ENCODE results near the gene RPTOR.
A peak's percentile ranks its signal among the peaks of the same experiment; 100 is the strongest.

Gene RPTOR

GRCh38 chr17:80768936-80769335 is 224.3 kb downstream of the RPTOR start:
- Histone ChIP-seq H4K20me1 (ENCODE audit: insufficient read depth, low read length) (no peaks in the 10 kb centered on the region), H3K9me3 (ENCODE audit: insufficient read depth, low read length, severe bottlenecking) (no peaks in the 10 kb centered on the region), H3K4me3 (ENCODE audit: low read depth in 1 of 2, low read length in 2 of 2) (no peak overlapping the region), H3K4me2 (ENCODE audit: insufficient read depth, low read length) (no peak overlapping the region), H3K27ac (ENCODE audit: low read length) (peak overlapping the region; percentile 61), H3K79me2 (ENCODE audit: insufficient read depth, low read length) (peaks cover 55% of the 10 kb centered on the region), H3K9ac (ENCODE audit: low read depth, low read length) (no peak overlapping the region), H3K4me1 (ENCODE audit: insufficient read depth, low read length) (peaks cover 63% of the 10 kb centered on the region), H3K36me3 (ENCODE audit: insufficient read depth, low read length) (peaks cover 29% of the 10 kb centered on the region), H2AFZ (ENCODE audit: low read depth, low read length) (no peak overlapping the region), H3K27me3 (ENCODE audit: insufficient read depth, low read length, poor library complexity) (no peaks in the 10 kb centered on the region)
- TF ChIP-seq EZH2 (IDR thresholded peaks at IDR 0.05; ENCODE audit: borderline replicate concordance, low read depth, low read length, severe bottlenecking) (no peak), CTCF (IDR thresholded peaks at IDR 0.05; ENCODE audit: borderline replicate concordance, extremely low read depth, low read length, poor library complexity, severe bottlenecking) (no peak)
- ATAC-seq (ENCODE audit: insufficient read depth, low read depth), result no peak
- DNase-seq, result no peak

- peaks cover 68% of the 10 kb centered on the region for H3K4me1 ChIP-seq (ENCODE audit: insufficient read depth, low read length)
- H3K9me3 ChIP-seq (ENCODE audit: insufficient read depth, low read length, severe bottlenecking), result no peaks in the 10 kb centered on the region
- DNase-seq, result no peak
- no peak overlapping the region for H3K9ac ChIP-seq (ENCODE audit: low read depth, low read length)
- H3K36me3 ChIP-seq (ENCODE audit: insufficient read depth, low read length), result peaks cover 34% of the 10 kb centered on the region
- no peak overlapping the region for H2AFZ ChIP-seq (ENCODE audit: low read depth, low read length)
- no peak overlapping the region for H3K4me3 ChIP-seq (ENCODE audit: low read depth in 1 of 2, low read length in 2 of 2)
- TF ChIP-seq CTCF (IDR thresholded peaks at IDR 0.05; ENCODE audit: borderline replicate concordance, extremely low read depth, low read length, poor library complexity, severe bottlenecking), result no peak
- TF ChIP-seq EZH2 (IDR thresholded peaks at IDR 0.05; ENCODE audit: borderline replicate concordance, low read depth, low read length, severe bottlenecking), result no peak
- no peak for ATAC-seq (ENCODE audit: insufficient read depth, low read depth)
- H4K20me1 ChIP-seq (ENCODE audit: insufficient read depth, low read length), result no peaks in the 10 kb centered on the region
- peaks cover 60% of the 10 kb centered on the region for H3K79me2 ChIP-seq (ENCODE audit: insufficient read depth, low read length)
- H3K27me3 ChIP-seq (ENCODE audit: insufficient read depth, low read length, poor library complexity), result no peaks in the 10 kb centered on the region
- peak overlapping the region; percentile 61 for H3K27ac ChIP-seq (ENCODE audit: low read length)
- H3K4me2 ChIP-seq (ENCODE audit: insufficient read depth, low read length), result no peak overlapping the region
These were observed 224.9 kb downstream of the RPTOR start for GRCh38 chr17:80769516-80769915.

GRCh38 chr17:80769936-80770625 is 225.4 kb downstream of the RPTOR start:
- no peak for DNase-seq
- ATAC-seq (ENCODE audit: insufficient read depth, low read depth), result no peak
- Histone ChIP-seq H3K4me1 (ENCODE audit: insufficient read depth, low read length) (peaks cover 69% of the 10 kb centered on the region), H3K79me2 (ENCODE audit: insufficient read depth, low read length) (peaks cover 61% of the 10 kb centered on the region), H3K36me3 (ENCODE audit: insufficient read depth, low read length) (peaks cover 36% of the 10 kb centered on the region), H4K20me1 (ENCODE audit: insufficient read depth, low read length) (no peaks in the 10 kb centered on the region), H3K4me2 (ENCODE audit: insufficient read depth, low read length) (no peak overlapping the region), H3K9ac (ENCODE audit: low read depth, low read length) (no peak overlapping the region), H3K9me3 (ENCODE audit: insufficient read depth, low read length, severe bottlenecking) (no peaks in the 10 kb centered on the region), H3K4me3 (ENCODE audit: low read depth in 1 of 2, low read length in 2 of 2) (no peak overlapping the region), H3K27ac (ENCODE audit: low read length) (peak overlapping the region; percentile 61), H2AFZ (ENCODE audit: low read depth, low read length) (no peak overlapping the region), H3K27me3 (ENCODE audit: insufficient read depth, low read length, poor library complexity) (no peaks in the 10 kb centered on the region)
- TF ChIP-seq CTCF (IDR thresholded peaks at IDR 0.05; ENCODE audit: borderline replicate concordance, extremely low read depth, low read length, poor library complexity, severe bottlenecking) (no peak), EZH2 (IDR thresholded peaks at IDR 0.05; ENCODE audit: borderline replicate concordance, low read depth, low read length, severe bottlenecking) (no peak)
